HCT116 (cell line): Measurements from ENCODE around the gene CA11. TPM values are rescaled to one million over a fixed set of nuclear protein-coding genes. Genes with fewer than 3 reads are reported as not detected.

Experiments used
- ATAC-seq: fragments of 200-7000 bp; cut with Tn5 transposase; 2 replicates; pipeline ENCODE4 v1.9.1; 2020; ENCODE audit warnings: mild to moderate bottlenecking, moderate library complexity
- BruUV-seq: library from RNA; stranded (reverse); fragments of 400-500 nt; replicated peaks from 2 replicates; lab custom pipeline; 2021; lab: Mats Ljungman, UMichigan
- CTCF ChIA-PET: fragments of 300-600 bp; sonication (Branson Sonifier 250); formaldehyde crosslinking; loops from one replicate; lab custom pipeline; 2021; ENCODE audit warnings: antibody characterized with exemption; lab: Charles Lee
- POLR2A ChIA-PET: fragments of 300-600, 350-600 bp; sonication (Branson Sonifier 250); formaldehyde crosslinking; loops from one replicate; lab custom pipeline; 2021; ENCODE audit warnings: antibody characterized with exemption; lab: Charles Lee
- RAD21 ChIA-PET, 2 experiments: fragments of 300-600 bp; sonication (Branson Sonifier 250); formaldehyde crosslinking; loops; one replicate each; lab custom pipeline; 2023; ENCODE audit warnings: low total read pairs in 2 of 2; ENCODE audit not compliant: uncharacterized antibody in 2 of 2, unreplicated experiment in 2 of 2, low non-redundant PET in 1 of 2; lab: Charles Lee
- DNase-seq: peaks from one replicate; pipeline ENCODE4 v3.0.0-alpha.2; 2010; ENCODE audit warnings: low read depth, low spot score
- H2AFZ ChIP-seq: fragments of 200-600 bp; shearing (Covaris generic), sonication (generic); 2 replicates; pipeline ENCODE4 v1.6.1; 2017; ENCODE audit warnings: low read depth, mixed run types, mixed read lengths, antibody characterized with exemption, low read length; ENCODE audit not compliant: poor library complexity, severe bottlenecking
- H3K27ac ChIP-seq: 2 replicates; pipeline ENCODE4 v1.5.1; 2012; ENCODE audit warnings: low read depth, low read length
- H3K27me3 ChIP-seq: fragments of 200-600 bp; sonication (generic); 2 replicates; pipeline ENCODE4 v1.6.1; 2016; ENCODE audit warnings: mixed run types, low read length, mixed read lengths; ENCODE audit not compliant: insufficient read depth
- H3K36me3 ChIP-seq, 2 experiments: fragments of 200-500 bp in 1 of 2; fragments of 200-600 bp in 1 of 2; sonication (Bioruptor generic) in 1 of 2; sonication (generic) in 1 of 2; 2 replicates each; pipeline versions ENCODE4 v1.5.1 to v1.6.1; 2014 to 2016; ENCODE audit warnings: low read length in 2 of 2, inconsistent platforms in 1 of 2, mixed read lengths in 1 of 2, mixed run types in 1 of 2; ENCODE audit not compliant: insufficient read depth in 2 of 2, control insufficient read depth in 1 of 2
- H3K4me1 ChIP-seq, 2 experiments: fragments of 200-600 bp in 1 of 2; sonication (generic) in 1 of 2; 2 replicates each; pipeline versions ENCODE4 v1.5.1 to v1.6.1; 2012 to 2017; ENCODE audit warnings: low read length in 2 of 2, inconsistent platforms in 1 of 2, mild to moderate bottlenecking in 1 of 2, mixed read lengths in 1 of 2, mixed run types in 1 of 2, moderate library complexity in 1 of 2; ENCODE audit not compliant: insufficient read depth in 2 of 2, control insufficient read depth in 1 of 2
- H3K4me2 ChIP-seq: fragments of 200-600 bp; sonication (generic); 2 replicates; pipeline ENCODE4 v1.6.1; 2017; ENCODE audit warnings: mixed run types, low read length, mixed read lengths
- H3K4me3 ChIP-seq, 2 experiments: fragments of 200-600 bp in 1 of 2; sonication (generic) in 1 of 2; replicated peaks in 1 of 2; 2 replicates each; pipeline ENCODE4 v1.5.1; 2011 to 2016; ENCODE audit warnings: low read length in 2 of 2, control low read depth in 1 of 2, low read depth in 1 of 2, mild to moderate bottlenecking in 1 of 2, mixed read lengths in 1 of 2, mixed run types in 1 of 2
- H3K79me2 ChIP-seq: fragments of 200-600 bp; sonication (generic); 2 replicates; pipeline ENCODE4 v1.6.1; 2017; ENCODE audit warnings: mild to moderate bottlenecking, mixed run types, low read length, moderate library complexity, mixed read lengths; ENCODE audit not compliant: insufficient read depth
- H3K9ac ChIP-seq: fragments of 200-600 bp; sonication (generic); 2 replicates; pipeline ENCODE4 v1.6.1; 2016; ENCODE audit warnings: low read length, mixed read lengths
- H3K9me2 ChIP-seq: fragments of 200-600 bp; sonication (generic), shearing (Covaris generic); 2 replicates; pipeline ENCODE4 v1.6.1; 2017; ENCODE audit warnings: mixed run types, mild to moderate bottlenecking, moderate library complexity; ENCODE audit not compliant: insufficient read depth
- H3K9me3 ChIP-seq, 2 experiments: fragments of 200-500 bp in 1 of 2; fragments of 200-600 bp in 1 of 2; sonication (Bioruptor generic) in 1 of 2; sonication (generic) in 1 of 2; 2 replicates each; pipeline ENCODE4 v1.6.1; 2014 to 2017; ENCODE audit warnings: low read length in 2 of 2, mixed read lengths in 2 of 2, inconsistent platforms in 1 of 2, low read depth in 1 of 2, mild to moderate bottlenecking in 1 of 2, mixed run types in 1 of 2, moderate library complexity in 1 of 2; ENCODE audit not compliant: control insufficient read depth in 1 of 2, insufficient read depth in 1 of 2
- H4K20me1 ChIP-seq: fragments of 200-600 bp; sonication (generic), shearing (Covaris generic); 2 replicates; pipeline ENCODE4 v1.6.1; 2017; ENCODE audit warnings: mixed run types, mild to moderate bottlenecking, moderate library complexity; ENCODE audit not compliant: insufficient read depth
- CBX3 ChIP-seq: IDR thresholded peaks from 2 replicates; pipeline ENCODE4 v1.6.1; 2012; ENCODE audit warnings: low read depth
- EGR1 ChIP-seq: IDR thresholded peaks from 2 replicates; pipeline ENCODE4 v1.6.1; 2012; ENCODE audit warnings: low read depth
- ELF1 ChIP-seq: IDR thresholded peaks from 2 replicates; pipeline ENCODE4 v1.6.1; 2012; ENCODE audit warnings: low read depth, borderline replicate concordance
- EZH2 ChIP-seq: fragments of 200-600 bp; sonication (generic); IDR thresholded peaks from 2 replicates; pipeline ENCODE4 v1.6.1; 2017; ENCODE audit warnings: antibody characterized with exemption, mixed run types
- EZH2phosphoT487 ChIP-seq: fragments of 200-600 bp; IDR thresholded peaks from 2 replicates; pipeline ENCODE4 v1.6.1; 2018; ENCODE audit warnings: antibody characterized with exemption, borderline replicate concordance
- POLR2A ChIP-seq: IDR thresholded peaks from 2 replicates; pipeline ENCODE4 v1.7.0; 2011; ENCODE audit warnings: borderline replicate concordance; ENCODE audit not compliant: insufficient read depth, insufficient read length; ENCODE audit errors: extremely low read depth
- POLR2AphosphoS5 ChIP-seq: IDR thresholded peaks from 2 replicates; pipeline ENCODE4 v1.6.1; 2011; ENCODE audit warnings: mild to moderate bottlenecking, low read depth, low read length, moderate library complexity
- SIN3A ChIP-seq: IDR thresholded peaks from 2 replicates; pipeline ENCODE4 v1.6.1; 2012; ENCODE audit warnings: low read depth
- SP1 ChIP-seq: IDR thresholded peaks from 2 replicates; pipeline ENCODE4 v1.6.1; 2012; ENCODE audit warnings: low read depth
- SRF ChIP-seq: IDR thresholded peaks from 2 replicates; pipeline ENCODE4 v1.6.1; 2012; ENCODE audit warnings: low read depth
- YY1 ChIP-seq: IDR thresholded peaks from 2 replicates; pipeline ENCODE4 v1.6.1; 2011; ENCODE audit warnings: low read length, low read depth, moderate library complexity, mild to moderate bottlenecking; ENCODE audit not compliant: insufficient replicate concordance; ENCODE audit errors: extremely low read depth
- ZNF274 ChIP-seq: fragments of 200-500 bp; sonication (Bioruptor generic); IDR thresholded peaks from 2 replicates; pipeline ENCODE4 v1.6.1; 2014; ENCODE audit warnings: mild to moderate bottlenecking, low read depth, low read length, inconsistent platforms
- intact Hi-C: fragments of 100-400 bp; cut with micrococcal nuclease; formaldehyde crosslinking; loops from 2 replicates; pipeline ENCODE4 v1.10.0; 2022
- total RNA-seq: library from RNA; stranded (reverse); gene quantifications from one replicate; pipeline ENCODE4 v1.2.1, GENCODE V29; 2021; ENCODE audit not compliant: unreplicated experiment
- TF ChIP-seq, protein P1 (sequence below): IDR thresholded peaks from 2 replicates; pipeline ENCODE4 v1.6.1; 2011; ENCODE audit warnings: mild to moderate bottlenecking, low read length, moderate library complexity; ENCODE audit not compliant: insufficient replicate concordance; ENCODE audit errors: extremely low read depth
- TF ChIP-seq, protein P2 (sequence below): IDR thresholded peaks from 2 replicates; pipeline ENCODE4 v1.6.1; 2012

CA11 gene
- total RNA-seq, 1 experiment from 2014 or later, result 29.6 TPM

GRCh38 chr19:48618916-48619691 lies 26.9 kb downstream of the CA11 start, which contains the start of the genes RPL18 and SPHK2:
RPL18 (minus strand) TSS chr19:48619178; CDS start chr19:48619143, 35 bp downstream.
SPHK2 (plus strand) TSS chr19:48619506; CDS start chr19:48620515, 1,009 bp downstream.
- ChIA-PET CTCF (interaction anchor here (0.6 to 1.3 kb wide), 10 partner anchors 9 to 1429 kb away, joined by 3 to 9 read pairs (median 4); partner anchors contain the start of gene CA11), POLR2A (interaction anchor here (0.6 to 2.4 kb wide), 34 partner anchors 9 to 374 kb away, joined by 3 to 31 read pairs (median 5); partner anchors contain the start of genes CA11, DBP, GYS1 and KDELR1), RAD21 (interaction anchor here in 1 of 2 experiments (0.7 to 1.0 kb wide), 3 partner anchors 11 to 117 kb away, joined by 3 read pairs; no protein-coding TSS in a partner anchor)
- Histone ChIP-seq H3K9ac (peak within 1 kb of the TSS; percentile 99), H2AFZ (no peak within 1 kb of the TSS), H3K36me3 (peaks cover 20 to 37% of the 10 kb centered on the region in 2 experiments), H3K4me3 (peak within 1 kb of the TSS; percentile 56 to 93), H3K79me2 (peaks cover 55% of the 10 kb centered on the region), H3K4me1 (peaks cover 38 to 56% of the 10 kb centered on the region in 2 experiments), H4K20me1 (peaks cover 34% of the 10 kb centered on the region; the same call in 1 of the 2 replicates), H3K9me2 (no peaks in the 10 kb centered on the region), H3K27ac (peak within 1 kb of the TSS; percentile 86), H3K4me2 (peak within 1 kb of the TSS; percentile 87), H3K27me3 (no peaks in the 10 kb centered on the region), H3K9me3 (no peaks in the 10 kb centered on the region)
- no TSS peak for BruUV-seq
- ATAC-seq, result peak; percentile 78
- intact Hi-C loops, result no loop called here
- peak; percentile 97; the same call in 1 of the 2 replicates for TF ChIP-seq ELF1
- TF ChIP-seq EGR1, result peak; percentile 42; the same call in 1 of the 2 replicates
- TF ChIP-seq, protein P1, sequence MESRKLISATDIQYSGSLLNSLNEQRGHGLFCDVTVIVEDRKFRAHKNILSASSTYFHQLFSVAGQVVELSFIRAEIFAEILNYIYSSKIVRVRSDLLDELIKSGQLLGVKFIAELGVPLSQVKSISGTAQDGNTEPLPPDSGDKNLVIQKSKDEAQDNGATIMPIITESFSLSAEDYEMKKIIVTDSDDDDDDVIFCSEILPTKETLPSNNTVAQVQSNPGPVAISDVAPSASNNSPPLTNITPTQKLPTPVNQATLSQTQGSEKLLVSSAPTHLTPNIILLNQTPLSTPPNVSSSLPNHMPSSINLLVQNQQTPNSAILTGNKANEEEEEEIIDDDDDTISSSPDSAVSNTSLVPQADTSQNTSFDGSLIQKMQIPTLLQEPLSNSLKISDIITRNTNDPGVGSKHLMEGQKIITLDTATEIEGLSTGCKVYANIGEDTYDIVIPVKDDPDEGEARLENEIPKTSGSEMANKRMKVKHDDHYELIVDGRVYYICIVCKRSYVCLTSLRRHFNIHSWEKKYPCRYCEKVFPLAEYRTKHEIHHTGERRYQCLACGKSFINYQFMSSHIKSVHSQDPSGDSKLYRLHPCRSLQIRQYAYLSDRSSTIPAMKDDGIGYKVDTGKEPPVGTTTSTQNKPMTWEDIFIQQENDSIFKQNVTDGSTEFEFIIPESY, result peak; percentile 77
- TF ChIP-seq, protein P2, sequence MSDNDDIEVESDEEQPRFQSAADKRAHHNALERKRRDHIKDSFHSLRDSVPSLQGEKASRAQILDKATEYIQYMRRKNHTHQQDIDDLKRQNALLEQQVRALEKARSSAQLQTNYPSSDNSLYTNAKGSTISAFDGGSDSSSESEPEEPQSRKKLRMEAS, result peak; percentile 95
- peak; percentile 74 for TF ChIP-seq YY1
- no peak for TF ChIP-seq ZNF274
- peak; percentile 69 for TF ChIP-seq SIN3A
- TF ChIP-seq POLR2AphosphoS5, result peak; percentile 97
- peak; percentile 95 for TF ChIP-seq CBX3
- TF ChIP-seq EZH2phosphoT487, result no peak
- peak; percentile 97 for TF ChIP-seq SRF
- no peak for TF ChIP-seq EZH2
- TF ChIP-seq POLR2A, result peak; percentile 86
- TF ChIP-seq SP1, result peak; percentile 83
- peak; percentile 99 for DNase-seq
